T-cell (primary cell): ENCODE results near the gene CCDC136. TPM values are rescaled to one million over a fixed set of nuclear protein-coding genes. Genes with fewer than 3 reads are reported as not detected.

ENCODE experiments used
- ATAC-seq, 4 experiments: fragments of 200-7000 bp in 3 of 4; fragments of 150-1000 bp in 1 of 4; cut with Tn5 transposase; replicated peaks in 1 of 4; 1 replicate in 3 of 4; 2 replicates in 1 of 4; pipeline ENCODE4 v1.10.0; 2021; ENCODE audit warnings: moderate library complexity in 3 of 4, mild to moderate bottlenecking in 2 of 4, moderate number of reproducible peaks in 1 of 4
- CTCF ChIA-PET, 2 donors: fragments of 300-600 bp; sonication (Branson Sonifier 250); formaldehyde crosslinking; loops; one replicate each; lab custom pipeline; 2022; ENCODE audit warnings: antibody characterized with exemption in 2 of 2; lab: Charles Lee
- POLR2A ChIA-PET, 2 donors: fragments of 300-600 bp; sonication (Branson Sonifier 250); formaldehyde crosslinking; loops; one replicate each; lab custom pipeline; 2022; ENCODE audit warnings: antibody characterized with exemption in 2 of 2; lab: Charles Lee
- DNase-seq, 35 experiments: peaks; one replicate each; pipeline versions ENCODE4 v3.0.0 to v3.0.0-alpha.2; 2013 to 2023
- H3K27ac ChIP-seq: one replicate; pipeline ENCODE4 v1.5.1; 2013; ENCODE audit warnings: low read length
- H3K27me3 ChIP-seq, 2 experiments: replicated peaks in 1 of 2; 1 replicate in 1 of 2; 2 replicates in 1 of 2; pipeline versions ENCODE4 v1.6.1 to v1.7.0; 2013; ENCODE audit warnings: low read length in 1 of 2, mixed read lengths in 1 of 2; ENCODE audit not compliant: control insufficient read depth in 2 of 2, insufficient read depth in 2 of 2; ENCODE audit errors: extremely low read depth in 1 of 2
- H3K36me3 ChIP-seq, 2 donors: 1 replicate in 1 of 2; 2 replicates in 1 of 2; pipeline versions ENCODE4 v1.6.1 to v1.7.0; 2013; ENCODE audit warnings: low read length in 1 of 2; ENCODE audit not compliant: control insufficient read depth in 2 of 2, insufficient read depth in 1 of 2; ENCODE audit errors: extremely low read depth in 1 of 2
- H3K4me1 ChIP-seq, 2 experiments: 1 replicate in 1 of 2; 2 replicates in 1 of 2; pipeline versions ENCODE4 v1.6.1 to v1.7.0; 2013; ENCODE audit warnings: low read length in 2 of 2, mixed read lengths in 1 of 2; ENCODE audit not compliant: insufficient read depth in 2 of 2, control insufficient read depth in 1 of 2; ENCODE audit errors: extremely low read depth in 1 of 2
- H3K4me3 ChIP-seq, 2 donors: 1 replicate in 1 of 2; 2 replicates in 1 of 2; pipeline versions ENCODE4 v1.5.1 to v1.7.0; 2013; ENCODE audit warnings: mild to moderate bottlenecking in 2 of 2, low read length in 1 of 2, moderate library complexity in 1 of 2; ENCODE audit not compliant: control insufficient read depth in 1 of 2; ENCODE audit errors: extremely low read depth in 1 of 2
- H3K9me3 ChIP-seq: 2 replicates; pipeline ENCODE4 v1.7.0; 2013
- H3K27ac Mint-ChIP-seq, 2 donors: one replicate each; pipeline ENCODE4 v1.8.0; 2020 to 2021; ENCODE audit warnings: mild to moderate bottlenecking in 2 of 2, mixed read lengths in 2 of 2
- H3K27me3 Mint-ChIP-seq, 2 donors: one replicate each; pipeline ENCODE4 v1.8.0; 2021 to 2022; ENCODE audit warnings: mixed read lengths in 2 of 2
- H3K36me3 Mint-ChIP-seq: one replicate; pipeline ENCODE4 v1.8.0; 2021; ENCODE audit warnings: mixed read lengths
- H3K4me1 Mint-ChIP-seq, 3 donors: one replicate each; pipeline ENCODE4 v1.8.0; 2020 to 2022; ENCODE audit warnings: mixed read lengths in 3 of 3, mild to moderate bottlenecking in 1 of 3
- H3K4me3 Mint-ChIP-seq, 3 donors: one replicate each; pipeline ENCODE4 v1.8.0; 2020 to 2022; ENCODE audit warnings: mild to moderate bottlenecking in 3 of 3, mixed read lengths in 3 of 3, moderate library complexity in 3 of 3
- H3K9me3 Mint-ChIP-seq, 3 donors: one replicate each; pipeline ENCODE4 v1.8.0; 2020 to 2022; ENCODE audit warnings: mixed read lengths in 3 of 3
- WGBS: methylation state at CpG from one replicate; pipeline ENCODE4 v1.1.5; 2013; ENCODE audit warnings: missing lambda C conversion rate; ENCODE audit not compliant: insufficient coverage; 5-methylcytosine and 5-hydroxymethylcytosine counted together
- total RNA-seq, 35 experiments: library from RNA in 6 of 35; stranded (reverse) in 6 of 35; fragments of 120-200 nt in 1 of 35; gene quantifications; one replicate each; pipeline versions ENCODE4 v1.2.1 to v1.2.4 and lab custom pipeline; 2013 to 2026

CCDC136 gene
- total RNA-seq, 5 donors from 2014 or later (not counting 1 experiment from before 2014, with no cell fraction given): 7.6 to 15.7 (median 14.6) TPM

GRCh38 chr7:128759242-128759641, 32.5 kb upstream of the CCDC136 start:
- ATAC-seq (no peak), DNase-seq (no peak)
- peaks cover 0 to 1% (median 0%) of the 10 kb centered on the region in 3 donors for H3K4me1 Mint-ChIP-seq
- Histone ChIP-seq H3K9me3 (no peaks in the 10 kb centered on the region), H3K4me1 (no peaks in the 10 kb centered on the region), H3K36me3 (peaks cover 4 to 60% of the 10 kb centered on the region in 2 donors), H3K4me3 (no peak overlapping the region), H3K27me3 (no peaks in the 10 kb centered on the region), H3K27ac (no peak overlapping the region)
- CTCF ChIA-PET: no interaction called here
- POLR2A ChIA-PET: no interaction called here
- H3K27me3 Mint-ChIP-seq: no peaks in the 10 kb centered on the region
- H3K4me3 Mint-ChIP-seq: no peak overlapping the region
- H3K27ac Mint-ChIP-seq: no peak overlapping the region
- H3K9me3 Mint-ChIP-seq: no peaks in the 10 kb centered on the region
- peaks cover 38% of the 10 kb centered on the region for H3K36me3 Mint-ChIP-seq

GRCh38 chr7:128763541-128763940, 28.2 kb upstream of the CCDC136 start:
- ATAC-seq: no peak
- no peaks in the 10 kb centered on the region for H3K4me1 ChIP-seq
- no CpG with 5 or more reads among the region's 3 CpGs for WGBS
- Mint-ChIP-seq H3K27ac (no peak overlapping the region), H3K27me3 (no peaks in the 10 kb centered on the region), H3K4me1 (no peaks in the 10 kb centered on the region), H3K36me3 (peaks cover 36% of the 10 kb centered on the region), H3K4me3 (no peak overlapping the region), H3K9me3 (no peaks in the 10 kb centered on the region)
- no peak overlapping the region for H3K27ac ChIP-seq
- ChIA-PET CTCF (no interaction called here), POLR2A (interaction anchor here in 1 of 2 donors (0.8 kb wide), 1 partner anchor 9 kb away, joined by 3 read pairs; no protein-coding TSS in a partner anchor)
- no peak for DNase-seq
- no peaks in the 10 kb centered on the region for H3K9me3 ChIP-seq
- H3K27me3 ChIP-seq: no peaks in the 10 kb centered on the region
- no peak overlapping the region for H3K4me3 ChIP-seq
- H3K36me3 ChIP-seq: peaks cover 4 to 44% of the 10 kb centered on the region in 2 donors

GRCh38 chr7:128767475-128768110, 24.2 kb upstream of the CCDC136 start:
- CTCF ChIA-PET: no interaction called here
- Histone ChIP-seq H3K27ac (no peak overlapping the region), H3K4me3 (no peak overlapping the region), H3K4me1 (no peaks in the 10 kb centered on the region), H3K27me3 (no peaks in the 10 kb centered on the region), H3K36me3 (peaks cover 4 to 41% of the 10 kb centered on the region in 2 donors), H3K9me3 (no peaks in the 10 kb centered on the region)
- no peak overlapping the region for H3K4me3 Mint-ChIP-seq
- H3K27me3 Mint-ChIP-seq: no peaks in the 10 kb centered on the region
- no peaks in the 10 kb centered on the region for H3K4me1 Mint-ChIP-seq
- no peaks in the 10 kb centered on the region for H3K9me3 Mint-ChIP-seq
- H3K27ac Mint-ChIP-seq: no peak overlapping the region
- WGBS: 100% methylated on average over 5 of the region's 6 CpGs
- no peak for DNase-seq
- POLR2A ChIA-PET: no interaction called here
- ATAC-seq: no peak
- H3K36me3 Mint-ChIP-seq: peaks cover 55% of the 10 kb centered on the region

- Histone ChIP-seq H3K9me3 (no peaks in the 10 kb centered on the region), H3K4me3 (no peak overlapping the region), H3K27ac (no peak overlapping the region), H3K27me3 (no peaks in the 10 kb centered on the region), H3K4me1 (no peaks in the 10 kb centered on the region), H3K36me3 (peaks cover 4 to 36% of the 10 kb centered on the region in 2 donors)
- WGBS: no CpG with 5 or more reads among the region's 2 CpGs
- Mint-ChIP-seq H3K36me3 (peaks cover 68% of the 10 kb centered on the region), H3K27me3 (no peaks in the 10 kb centered on the region), H3K9me3 (no peaks in the 10 kb centered on the region), H3K4me1 (no peaks in the 10 kb centered on the region), H3K4me3 (no peak overlapping the region), H3K27ac (no peak overlapping the region)
- ATAC-seq: no peak
- no peak for DNase-seq
- POLR2A ChIA-PET: no interaction called here
- CTCF ChIA-PET: no interaction called here
Measured at GRCh38 chr7:128770233-128770632, 21.5 kb upstream of the CCDC136 start.

GRCh38 chr7:128773604-128774003, 18.2 kb upstream of the CCDC136 start:
- no peaks in the 10 kb centered on the region for H3K4me1 ChIP-seq
- H3K4me1 Mint-ChIP-seq: no peaks in the 10 kb centered on the region
- H3K36me3 ChIP-seq: peaks cover 0 to 23% of the 10 kb centered on the region in 2 donors
- CTCF ChIA-PET: no interaction called here
- no peak overlapping the region for H3K4me3 ChIP-seq
- no peaks in the 10 kb centered on the region for H3K9me3 ChIP-seq
- peaks cover 8 to 16% (median 15%) of the 10 kb centered on the region in 3 donors for H3K9me3 Mint-ChIP-seq
- no peak overlapping the region for H3K4me3 Mint-ChIP-seq
- H3K27ac ChIP-seq: no peak overlapping the region
- H3K27ac Mint-ChIP-seq: no peak overlapping the region
- H3K27me3 ChIP-seq: peaks cover 0 to 5% of the 10 kb centered on the region in 2 experiments
- DNase-seq (no peak), ATAC-seq (no peak)
- POLR2A ChIA-PET: no interaction called here
- H3K27me3 Mint-ChIP-seq: no peaks in the 10 kb centered on the region
- H3K36me3 Mint-ChIP-seq: peaks cover 50% of the 10 kb centered on the region
- WGBS: 98% methylated on average over 8 of the region's 12 CpGs

GRCh38 chr7:128774029-128774689, 17.6 kb upstream of the CCDC136 start:
- peaks cover 0 to 18% of the 10 kb centered on the region in 2 donors for H3K36me3 ChIP-seq
- no peak overlapping the region for H3K4me3 ChIP-seq
- no peak overlapping the region for H3K4me3 Mint-ChIP-seq
- no peaks in the 10 kb centered on the region for H3K9me3 ChIP-seq
- no peaks in the 10 kb centered on the region for H3K27me3 Mint-ChIP-seq
- peaks cover 0 to 10% of the 10 kb centered on the region in 2 experiments for H3K27me3 ChIP-seq
- no peak for DNase-seq
- ChIA-PET POLR2A (no interaction called here), CTCF (no interaction called here)
- 95% methylated on average over 7 of the region's 13 CpGs for WGBS
- no peaks in the 10 kb centered on the region for H3K4me1 ChIP-seq
- peaks cover 8 to 16% (median 15%) of the 10 kb centered on the region in 3 donors for H3K9me3 Mint-ChIP-seq
- no peak overlapping the region for H3K27ac Mint-ChIP-seq
- no peak overlapping the region for H3K27ac ChIP-seq
- no peaks in the 10 kb centered on the region for H3K4me1 Mint-ChIP-seq
- H3K36me3 Mint-ChIP-seq: peaks cover 46% of the 10 kb centered on the region
- no peak for ATAC-seq
